Muscle of leg (tissue), 11 donors: ENCODE measurements around the gene RSPH6A. TPM values are rescaled to one million over a fixed set of nuclear protein-coding genes. Genes with fewer than 3 reads are reported as not detected.
A peak's percentile ranks its signal among the peaks of the same experiment; 100 is the strongest.

Experiments used
- DNase-seq: peaks from one replicate; pipeline ENCODE4 v3.0.0; 2013
- H3K27ac ChIP-seq: one replicate; pipeline ENCODE4 v1.5.1; 2013; ENCODE audit warnings: mild to moderate bottlenecking, low read length, control low read depth
- H3K27me3 ChIP-seq: one replicate; pipeline ENCODE4 v1.6.1; 2013; ENCODE audit warnings: low read length; ENCODE audit not compliant: control insufficient read depth, insufficient read depth
- H3K36me3 ChIP-seq: one replicate; pipeline ENCODE4 v1.6.1; 2013; ENCODE audit warnings: low read length; ENCODE audit not compliant: control insufficient read depth, insufficient read depth
- H3K4me1 ChIP-seq: one replicate; pipeline ENCODE4 v1.6.1; 2013; ENCODE audit warnings: low read length; ENCODE audit not compliant: control insufficient read depth, insufficient read depth
- H3K4me3 ChIP-seq: one replicate; pipeline ENCODE4 v1.5.1; 2013; ENCODE audit warnings: low read length, control low read depth
- H3K9me3 ChIP-seq: replicated peaks from 2 replicates; pipeline ENCODE4 v1.6.1; 2013; ENCODE audit warnings: low read depth, low read length; ENCODE audit not compliant: control insufficient read depth
- WGBS: methylation state at CpG from one replicate; pipeline ENCODE4 v1.1.5; 2013; ENCODE audit warnings: missing lambda C conversion rate; ENCODE audit not compliant: insufficient coverage; 5-methylcytosine and 5-hydroxymethylcytosine counted together
- polyA plus RNA-seq, 8 donors: library from polyadenylated mRNA; unstranded; fragments of 120-200 nt; gene quantifications; one replicate each; pipeline versions ENCODE4 v1.2.1 to v1.2.3, GENCODE V29; 2013; ENCODE audit warnings: inconsistent platforms in 1 of 8, low replicate concordance in 1 of 8; ENCODE audit not compliant: insufficient read length in 8 of 8, insufficient read depth in 1 of 8
- total RNA-seq: library from RNA; stranded (reverse); fragments of 120-200 nt; gene quantifications from one replicate; pipeline ENCODE4 v1.2.4, GENCODE V29; 2013

Gene RSPH6A
- total and polyA plus RNA-seq, 9 donors, result 0.05 to 0.11 (median 0.09) TPM; not detected in 6

DNA sequence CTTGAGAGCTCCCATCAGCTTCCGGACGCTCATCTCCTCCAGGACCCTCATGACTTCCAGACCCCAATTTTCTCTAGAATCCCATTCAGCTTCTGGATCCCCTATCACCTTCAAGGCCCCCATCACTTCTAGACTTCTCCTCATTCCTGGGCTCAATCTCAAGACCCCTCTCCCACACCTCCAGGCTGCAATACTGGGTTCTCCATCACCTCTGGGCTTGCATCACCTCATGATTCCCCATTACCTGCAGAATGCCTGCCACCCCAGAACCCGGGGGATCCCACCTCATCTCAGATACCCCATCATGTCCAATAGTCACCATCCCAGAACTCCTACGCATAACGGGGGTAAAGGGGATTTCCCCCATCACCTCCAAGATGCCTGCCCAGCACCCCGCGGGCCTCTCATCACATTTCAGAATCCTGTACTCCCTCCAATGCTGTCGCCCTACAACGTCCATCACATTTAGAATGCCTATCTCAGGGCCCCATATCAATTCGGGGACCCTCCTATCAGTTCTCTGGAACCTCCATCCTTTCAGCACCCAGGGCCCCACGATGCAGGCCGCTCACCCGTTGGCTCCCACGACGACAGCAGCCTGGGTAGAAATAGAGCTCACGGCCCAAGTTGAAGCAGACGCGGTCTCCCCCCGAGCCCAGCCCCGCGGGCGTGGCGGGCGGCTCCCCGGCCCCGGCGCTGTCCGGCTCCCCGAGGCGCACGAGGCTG is 23.2 kb downstream of the RSPH6A start:
- peak overlapping the region; percentile 67 for H3K27ac ChIP-seq
- WGBS, result 3% methylated on average over 31 of the region's 31 CpGs
- H3K4me3 ChIP-seq, result peak overlapping the region; percentile 85
- H3K27me3 ChIP-seq, result peaks cover 4% of the 10 kb centered on the region
- H3K4me1 ChIP-seq, result peaks cover 23% of the 10 kb centered on the region
- no peaks in the 10 kb centered on the region for H3K9me3 ChIP-seq
- DNase-seq, result no peak
- peaks cover 30% of the 10 kb centered on the region for H3K36me3 ChIP-seq

DNA sequence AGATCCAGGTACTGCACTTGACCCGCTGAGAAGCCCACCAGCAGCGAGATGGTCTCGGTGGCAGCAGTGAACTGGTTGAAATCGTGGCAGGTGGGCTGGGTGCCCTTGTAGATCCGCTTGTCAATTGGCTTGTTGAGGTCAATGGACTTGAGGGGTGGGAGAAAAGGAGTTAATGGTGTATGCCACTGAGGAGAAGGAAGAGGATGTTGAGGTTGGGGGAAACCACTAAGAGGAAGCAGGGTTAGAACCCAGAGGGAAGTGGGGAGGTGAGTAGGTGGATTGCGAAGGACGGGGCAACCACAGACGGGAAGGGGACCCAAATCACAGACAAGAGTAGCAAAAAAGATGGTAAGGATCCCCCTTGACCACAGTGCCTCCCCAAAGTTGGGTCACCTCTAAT is 24.2 kb downstream of the RSPH6A start:
- DNase-seq, result no peak
- no peak overlapping the region for H3K4me3 ChIP-seq
- no peaks in the 10 kb centered on the region for H3K9me3 ChIP-seq
- peaks cover 40% of the 10 kb centered on the region for H3K36me3 ChIP-seq
- H3K4me1 ChIP-seq, result peaks cover 24% of the 10 kb centered on the region
- H3K27ac ChIP-seq, result no peak overlapping the region
- peaks cover 4% of the 10 kb centered on the region for H3K27me3 ChIP-seq
- 87% methylated on average over 5 of the region's 8 CpGs for WGBS

DNA sequence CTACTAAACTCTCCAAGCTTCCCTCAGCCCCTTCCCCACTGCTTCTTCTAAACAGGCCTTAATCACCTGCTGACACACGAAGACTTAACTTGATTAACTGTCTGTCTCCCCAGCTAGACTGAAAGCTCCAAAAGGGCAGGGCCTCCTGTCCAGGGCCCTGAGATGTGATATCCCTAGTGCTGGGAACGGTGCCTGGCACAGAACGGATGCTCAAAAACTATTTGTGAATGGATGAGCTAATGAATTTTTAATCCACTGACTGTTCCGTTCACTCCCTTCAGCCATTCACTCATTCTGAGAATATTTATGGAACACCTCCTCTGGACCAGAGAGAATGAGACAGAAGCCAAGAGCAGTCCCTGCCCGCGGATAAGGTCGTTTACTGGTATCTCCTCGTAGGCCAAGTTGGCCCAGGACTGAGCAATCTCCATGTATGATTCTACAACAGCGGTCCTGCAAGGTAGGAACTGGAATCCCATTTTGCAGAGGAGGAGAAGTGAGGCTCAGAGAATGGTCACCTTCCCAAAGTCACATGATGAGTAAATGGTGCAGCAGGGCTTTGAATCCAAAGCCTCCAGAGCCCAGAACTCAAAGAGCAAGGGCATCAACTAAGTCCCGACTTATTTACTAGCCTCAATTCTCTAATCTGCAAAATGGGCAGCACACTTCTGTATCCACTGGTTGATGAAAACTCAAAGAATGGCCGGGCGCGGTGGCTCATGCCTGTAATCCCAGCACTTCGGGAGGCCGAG is 25.9 kb downstream of the RSPH6A start:
- DNase-seq, result no peak
- Histone ChIP-seq H3K4me1 (peaks cover 41% of the 10 kb centered on the region), H3K27me3 (peaks cover 2% of the 10 kb centered on the region), H3K27ac (no peak overlapping the region), H3K36me3 (peaks cover 57% of the 10 kb centered on the region), H3K9me3 (no peaks in the 10 kb centered on the region), H3K4me3 (no peak overlapping the region)
- 80% methylated on average over 6 of the region's 15 CpGs for WGBS

DNA sequence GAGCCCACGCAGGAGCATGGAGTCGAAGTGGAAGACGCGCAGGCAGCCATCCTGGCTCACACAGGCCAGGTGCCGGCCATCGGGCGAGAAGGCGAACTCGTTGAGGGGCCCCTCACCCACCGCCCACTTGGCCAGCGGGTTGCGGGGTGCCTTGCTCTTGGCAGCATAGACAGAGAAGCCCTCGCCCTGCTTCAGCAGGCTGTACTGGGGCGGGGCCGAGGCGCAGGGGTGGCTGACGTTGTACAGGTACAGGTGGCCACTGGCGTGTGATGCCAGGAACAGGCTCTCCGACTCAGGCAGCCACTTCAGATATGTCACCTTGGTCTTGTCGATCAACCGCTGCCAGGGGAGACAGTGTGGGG is 28.6 kb downstream of the RSPH6A start:
- Histone ChIP-seq H3K4me1 (peaks cover 54% of the 10 kb centered on the region), H3K4me3 (no peak overlapping the region), H3K27ac (no peak overlapping the region), H3K36me3 (peaks cover 57% of the 10 kb centered on the region), H3K27me3 (peaks cover 5% of the 10 kb centered on the region), H3K9me3 (no peaks in the 10 kb centered on the region)
- no peak for DNase-seq
- 88% methylated on average over 18 of the region's 21 CpGs for WGBS

DNA sequence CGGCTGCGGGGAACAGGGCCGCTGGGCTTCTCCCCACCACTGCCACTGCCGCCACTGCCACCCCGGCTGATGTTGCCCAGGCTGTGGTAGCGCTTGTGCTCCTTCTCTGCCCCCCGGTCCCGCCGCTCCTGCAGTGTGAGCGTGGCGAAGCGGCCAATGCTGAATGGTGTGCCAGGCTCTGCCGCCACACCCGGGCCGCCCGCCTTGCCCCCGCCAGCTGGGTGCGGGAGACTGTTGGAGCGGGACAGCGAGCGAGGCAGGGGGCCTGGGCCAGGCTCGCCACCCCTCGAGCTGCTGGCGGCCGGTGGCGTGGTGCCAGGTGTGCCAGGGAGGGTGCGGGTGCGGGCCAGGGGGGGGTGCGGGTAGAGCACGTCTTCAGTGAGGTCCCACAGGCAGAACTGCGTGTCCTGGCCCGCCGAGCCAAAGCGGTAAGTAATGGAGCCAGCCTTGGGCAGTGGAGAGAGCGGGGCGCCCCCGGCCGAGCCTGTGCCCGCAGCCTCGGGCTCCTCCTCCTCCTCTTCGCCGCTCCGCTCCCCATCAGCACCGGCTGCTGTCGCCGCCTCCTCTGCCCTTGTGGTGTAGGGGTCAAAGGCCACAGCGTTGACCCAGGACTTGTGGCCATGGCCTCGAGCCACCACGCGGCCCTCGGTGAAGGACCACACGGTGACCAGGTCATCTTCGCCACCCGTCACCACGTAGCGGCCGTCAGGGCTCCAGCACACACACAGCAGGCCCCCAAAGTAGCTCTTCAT is 29.2 kb downstream of the RSPH6A start:
- Histone ChIP-seq H3K4me1 (peaks cover 54% of the 10 kb centered on the region), H3K4me3 (no peak overlapping the region), H3K27ac (peak overlapping the region; percentile 96), H3K9me3 (no peaks in the 10 kb centered on the region), H3K36me3 (peaks cover 61% of the 10 kb centered on the region), H3K27me3 (peaks cover 5% of the 10 kb centered on the region)
- no peak for DNase-seq
- WGBS, result 90% methylated on average over 50 of the region's 57 CpGs

DNA sequence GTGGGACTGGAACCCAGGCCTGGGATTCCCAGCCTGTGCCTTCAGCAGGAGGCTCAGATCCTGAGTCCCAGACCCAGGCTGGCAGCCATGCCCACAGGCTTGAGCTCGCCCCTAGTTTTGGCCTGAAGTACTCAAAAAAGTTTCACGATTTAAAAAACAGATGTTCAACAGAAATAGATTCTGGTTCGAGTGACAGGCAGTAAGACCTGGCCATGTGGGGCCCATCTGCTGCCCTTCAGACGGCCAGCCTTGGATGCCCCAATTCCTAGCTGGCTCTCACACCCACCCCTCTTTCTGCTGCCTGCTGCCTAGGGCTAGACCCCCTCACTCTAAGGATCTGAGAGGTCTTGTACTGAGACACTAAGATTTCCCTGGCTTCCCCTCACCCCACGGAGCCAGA is 30.0 kb downstream of the RSPH6A start:
- peaks cover 58% of the 10 kb centered on the region for H3K4me1 ChIP-seq
- peak overlapping the region; percentile 96 for H3K27ac ChIP-seq
- WGBS, result 44% methylated on average over 5 of the region's 5 CpGs
- H3K4me3 ChIP-seq, result no peak overlapping the region
- DNase-seq, result no peak
- H3K9me3 ChIP-seq, result no peaks in the 10 kb centered on the region
- H3K27me3 ChIP-seq, result peaks cover 7% of the 10 kb centered on the region
- peaks cover 62% of the 10 kb centered on the region for H3K36me3 ChIP-seq

DNA sequence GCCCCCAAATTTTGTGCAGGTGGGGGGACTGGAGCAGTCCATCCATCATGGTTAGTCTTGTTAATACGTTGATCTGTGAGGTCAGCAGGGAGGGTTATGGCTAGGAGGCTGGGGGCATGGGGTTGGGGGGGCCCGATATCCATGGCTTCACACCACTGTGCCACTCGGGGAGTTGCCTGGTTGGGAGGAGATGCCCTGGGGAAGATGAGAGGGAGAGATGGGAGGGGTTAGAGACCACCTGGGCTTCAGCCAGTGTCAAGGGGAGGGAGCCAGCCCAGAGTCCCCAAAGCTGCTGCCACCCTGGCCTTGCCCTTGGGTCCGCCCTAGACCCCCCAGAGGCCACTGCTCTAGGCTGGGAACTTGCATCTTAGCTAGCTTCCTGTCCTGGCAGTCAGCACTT is 31.0 kb downstream of the RSPH6A start:
- peak overlapping the region; percentile 96 for H3K27ac ChIP-seq
- WGBS, result 100% methylated on average over 1 of the region's 4 CpGs
- peaks cover 65% of the 10 kb centered on the region for H3K4me1 ChIP-seq
- H3K4me3 ChIP-seq, result no peak overlapping the region
- H3K27me3 ChIP-seq, result peaks cover 11% of the 10 kb centered on the region
- peaks cover 63% of the 10 kb centered on the region for H3K36me3 ChIP-seq
- H3K9me3 ChIP-seq, result no peaks in the 10 kb centered on the region
- no peak for DNase-seq

DNA sequence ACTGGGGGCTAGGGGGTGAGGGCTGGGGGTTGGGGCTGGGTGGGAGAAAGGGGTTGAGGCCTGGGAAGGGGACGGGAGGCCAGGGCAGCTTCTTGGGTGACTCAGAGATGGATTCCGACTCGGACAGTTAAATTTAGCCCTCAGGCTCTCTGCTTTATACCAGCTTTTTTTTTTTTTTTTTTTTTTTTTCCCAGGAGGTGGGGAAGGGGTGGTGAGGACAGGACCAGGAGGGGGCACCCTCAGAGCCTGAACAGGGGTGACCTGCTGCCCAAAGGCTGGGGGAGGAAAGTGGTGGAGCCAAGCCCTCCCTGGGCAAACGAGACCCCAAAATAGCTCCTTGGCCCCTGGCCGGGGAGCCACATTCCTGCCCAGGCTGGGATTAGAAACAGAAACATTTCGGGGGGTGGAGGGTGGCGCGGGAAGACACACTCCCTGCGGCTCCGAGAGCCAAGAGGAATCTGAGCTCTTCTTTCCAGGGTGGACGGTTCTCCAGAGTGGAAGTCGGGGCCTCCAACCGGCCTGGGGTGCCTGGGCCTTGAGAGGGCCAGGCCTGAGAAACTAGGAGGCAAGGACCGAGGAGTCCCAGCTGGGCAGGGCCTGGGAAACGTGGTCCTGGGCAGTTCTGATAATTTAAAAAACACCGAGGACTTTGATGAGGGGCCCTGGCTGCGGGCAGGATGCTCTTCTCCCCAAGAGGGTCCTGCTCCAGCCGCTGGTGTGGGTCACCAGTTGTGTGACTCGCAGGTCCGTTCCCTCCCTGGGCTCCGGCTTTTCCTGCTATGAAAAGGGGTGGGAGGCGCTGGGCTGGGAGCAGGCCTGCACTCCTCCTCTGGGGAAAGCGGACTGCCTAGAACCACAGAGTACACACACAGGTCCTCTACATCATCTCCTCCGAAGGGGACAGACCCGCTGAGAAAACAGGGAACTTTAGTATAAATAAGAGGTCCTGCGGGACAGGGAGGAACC is 32.0 kb downstream of the RSPH6A start:
- 14% methylated on average over 15 of the region's 26 CpGs for WGBS
- peak; percentile 86 for DNase-seq
- H3K9me3 ChIP-seq, result no peaks in the 10 kb centered on the region
- peak overlapping the region; percentile 96 for H3K27ac ChIP-seq
- H3K4me3 ChIP-seq, result peak overlapping the region; percentile 87
- peaks cover 10% of the 10 kb centered on the region for H3K27me3 ChIP-seq
- H3K4me1 ChIP-seq, result peaks cover 69% of the 10 kb centered on the region
- H3K36me3 ChIP-seq, result peaks cover 63% of the 10 kb centered on the region

DNA sequence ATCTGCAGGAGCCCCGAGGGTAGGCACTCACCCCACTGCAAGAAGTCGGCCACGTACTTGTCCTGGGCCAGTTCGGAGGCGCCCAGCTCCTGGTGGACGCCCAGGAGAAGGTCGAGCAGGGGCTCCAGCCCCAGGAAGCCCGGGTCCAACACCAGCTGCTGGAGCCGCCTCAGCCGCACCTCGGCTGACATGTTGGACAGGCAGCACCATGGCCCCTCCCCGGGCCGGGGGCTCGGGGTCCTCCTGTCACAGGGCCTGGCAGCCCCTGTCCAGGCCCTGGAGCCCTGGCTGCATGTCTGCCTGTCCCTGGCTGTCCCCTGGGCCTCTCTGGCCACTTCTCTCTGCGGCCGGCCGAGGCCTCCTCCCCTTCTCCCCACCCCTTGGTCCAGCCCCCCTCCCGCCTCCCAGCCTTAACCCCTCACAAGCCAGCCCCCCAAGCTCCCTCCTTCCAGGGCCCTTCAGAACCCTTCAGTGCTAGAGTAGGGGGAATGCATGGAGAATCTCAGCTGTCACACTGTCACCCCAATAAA is 32.9 kb downstream of the RSPH6A start, which contains the start of gene DMPK:
DMPK (minus strand) TSS at position 329 of the 530 bp plus-strand sequence; CDS start at position 191, 138 bp downstream.
- peaks cover 65% of the 10 kb centered on the region for H3K36me3 ChIP-seq
- peak within 1 kb of the TSS; percentile 96 for H3K27ac ChIP-seq
- H3K9me3 ChIP-seq, result no peaks in the 10 kb centered on the region
- peak within 1 kb of the TSS; percentile 87 for H3K4me3 ChIP-seq
- peak; percentile 80 for DNase-seq
- WGBS, result 3% methylated on average over 14 of the region's 18 CpGs
- H3K4me1 ChIP-seq, result peaks cover 69% of the 10 kb centered on the region
- peaks cover 9% of the 10 kb centered on the region for H3K27me3 ChIP-seq
